ENCODE results near the gene FBXL3. TPM values are rescaled to one million over a fixed set of nuclear protein-coding genes. Genes with fewer than 3 reads are reported as not detected.

FBXL3 gene
- total RNA-seq, 1 experiment from 2014 or later = 22.0 TPM

DNA sequence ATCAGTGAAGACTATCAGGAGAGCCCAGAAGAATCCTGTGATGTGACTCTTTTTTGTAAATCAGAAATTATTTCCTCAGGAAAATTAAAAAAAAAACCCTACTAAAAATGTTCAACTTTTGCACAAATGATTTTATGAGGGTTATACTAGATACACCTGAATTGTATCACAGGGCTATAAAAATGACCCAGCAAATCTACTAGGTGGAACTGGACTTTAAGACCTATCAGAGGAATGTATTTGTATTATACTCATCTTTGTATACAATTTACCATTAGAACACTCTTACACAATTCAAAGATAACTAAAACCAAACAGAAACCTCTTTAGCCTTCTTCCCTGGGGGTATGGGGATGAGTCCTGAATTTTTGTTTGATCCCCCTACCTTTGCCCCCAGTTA lies 7.2 kb downstream of the FBXL3 start:
- BruUV-seq (replicated peaks) = no TSS peak
- intact Hi-C loops (cut with micrococcal nuclease; ENCODE audit: unreplicated experiment) = loop anchor here (10.0 kb wide), 2 partner anchors 225 to 455 kb away; no protein-coding TSS in a partner anchor
- Histone ChIP-seq H3K4me1 (replicated peaks; ENCODE audit: insufficient read depth) (peaks cover 6% of the 10 kb centered on the region), H3F3A (ENCODE audit: insufficient read depth, low read depth) (no peaks in the 10 kb centered on the region), H3K79me2 (ENCODE audit: low read depth) (peaks cover 58% of the 10 kb centered on the region), H3K27me3 (ENCODE audit: insufficient read depth, low read depth) (no peaks in the 10 kb centered on the region), H3K4me3 (no peak overlapping the region), H3K36me3 (ENCODE audit: low read depth) (peaks cover 25% of the 10 kb centered on the region), H3K4me2 (no peak overlapping the region), H3K27ac (no peak overlapping the region), H3K9me2 (ENCODE audit: insufficient read depth) (no peaks in the 10 kb centered on the region), H3K9me3 (ENCODE audit: insufficient read depth, low read depth) (no peaks in the 10 kb centered on the region), H2AFZ (no peak overlapping the region), H4K20me1 (ENCODE audit: insufficient read depth) (peaks cover 48% of the 10 kb centered on the region)
- ChIA-PET POLR2A (ENCODE audit: unreplicated experiment) (no interaction called here), CTCF (no interaction called here)
- DNase-seq = no peak
- TF ChIP-seq, protein P1, sequence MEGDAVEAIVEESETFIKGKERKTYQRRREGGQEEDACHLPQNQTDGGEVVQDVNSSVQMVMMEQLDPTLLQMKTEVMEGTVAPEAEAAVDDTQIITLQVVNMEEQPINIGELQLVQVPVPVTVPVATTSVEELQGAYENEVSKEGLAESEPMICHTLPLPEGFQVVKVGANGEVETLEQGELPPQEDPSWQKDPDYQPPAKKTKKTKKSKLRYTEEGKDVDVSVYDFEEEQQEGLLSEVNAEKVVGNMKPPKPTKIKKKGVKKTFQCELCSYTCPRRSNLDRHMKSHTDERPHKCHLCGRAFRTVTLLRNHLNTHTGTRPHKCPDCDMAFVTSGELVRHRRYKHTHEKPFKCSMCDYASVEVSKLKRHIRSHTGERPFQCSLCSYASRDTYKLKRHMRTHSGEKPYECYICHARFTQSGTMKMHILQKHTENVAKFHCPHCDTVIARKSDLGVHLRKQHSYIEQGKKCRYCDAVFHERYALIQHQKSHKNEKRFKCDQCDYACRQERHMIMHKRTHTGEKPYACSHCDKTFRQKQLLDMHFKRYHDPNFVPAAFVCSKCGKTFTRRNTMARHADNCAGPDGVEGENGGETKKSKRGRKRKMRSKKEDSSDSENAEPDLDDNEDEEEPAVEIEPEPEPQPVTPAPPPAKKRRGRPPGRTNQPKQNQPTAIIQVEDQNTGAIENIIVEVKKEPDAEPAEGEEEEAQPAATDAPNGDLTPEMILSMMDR (conservative IDR thresholded peaks at IDR 0.05) = no peak

DNA sequence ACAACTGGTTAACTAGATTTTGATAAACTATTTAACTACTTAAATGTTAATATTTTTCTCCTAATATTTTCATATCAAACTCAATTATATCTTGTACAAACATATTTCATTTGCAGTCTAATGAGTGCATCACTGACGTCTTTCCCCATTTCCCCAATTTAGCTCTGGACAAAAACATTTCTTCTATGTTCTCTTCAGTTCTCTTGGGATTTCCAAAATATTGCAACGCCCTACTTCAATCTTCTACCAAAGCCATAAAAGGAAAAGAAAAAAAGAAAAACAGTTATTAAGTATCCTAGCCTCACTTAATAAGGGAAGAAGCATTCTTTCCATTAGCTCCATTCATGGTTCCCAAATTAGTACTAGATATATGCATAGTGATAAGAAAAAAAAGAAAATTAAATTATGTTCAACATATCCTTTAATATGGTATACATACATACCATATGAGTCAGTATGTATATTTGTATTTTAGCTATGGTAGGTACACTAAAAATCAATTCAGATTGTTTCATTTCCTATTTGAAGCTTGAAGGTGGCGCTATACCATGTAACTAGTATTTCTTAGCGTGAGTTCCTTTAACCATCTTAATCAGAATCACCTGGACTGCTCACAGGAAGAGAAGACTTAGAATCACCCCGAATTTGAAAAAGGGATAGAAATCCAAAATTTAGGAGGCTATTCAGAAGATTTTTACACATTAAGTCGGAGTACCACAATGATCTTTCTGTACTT lies 9.9 kb downstream of the FBXL3 start:
- DNase-seq = no peak
- peaks cover 31% of the 10 kb centered on the region for H3K79me2 ChIP-seq (ENCODE audit: low read depth)
- POLR2A ChIA-PET (ENCODE audit: unreplicated experiment) = no interaction called here
- H2AFZ ChIP-seq = no peak overlapping the region
- H3K9me3 ChIP-seq (ENCODE audit: insufficient read depth, low read depth) = no peaks in the 10 kb centered on the region
- H4K20me1 ChIP-seq (ENCODE audit: insufficient read depth) = peaks cover 35% of the 10 kb centered on the region
- H3K36me3 ChIP-seq (ENCODE audit: low read depth) = peaks cover 26% of the 10 kb centered on the region
- CTCF ChIA-PET = interaction anchor here (0.5 kb wide), 1 partner anchor 486 kb away, joined by 4 read pairs; no protein-coding TSS in a partner anchor
- H3F3A ChIP-seq (ENCODE audit: insufficient read depth, low read depth) = no peaks in the 10 kb centered on the region
- no peak overlapping the region for H3K27ac ChIP-seq
- intact Hi-C loops (cut with micrococcal nuclease; ENCODE audit: unreplicated experiment) = loop anchor here (10.0 kb wide), 1 partner anchor 228 kb away; no protein-coding TSS in a partner anchor
- TF ChIP-seq EZH2 (IDR thresholded peaks at IDR 0.05; ENCODE audit: low read depth) = no peak
- TF ChIP-seq, protein P1 (conservative IDR thresholded peaks at IDR 0.05) = no peak
- no peaks in the 10 kb centered on the region for H3K9me2 ChIP-seq (ENCODE audit: insufficient read depth)
- H3K4me2 ChIP-seq = no peak overlapping the region
- no peak overlapping the region for H3K4me3 ChIP-seq
- H3K4me1 ChIP-seq (replicated peaks; ENCODE audit: insufficient read depth) = no peaks in the 10 kb centered on the region
- no peaks in the 10 kb centered on the region for H3K27me3 ChIP-seq (ENCODE audit: insufficient read depth, low read depth)
- no TSS peak for BruUV-seq (replicated peaks)

DNA sequence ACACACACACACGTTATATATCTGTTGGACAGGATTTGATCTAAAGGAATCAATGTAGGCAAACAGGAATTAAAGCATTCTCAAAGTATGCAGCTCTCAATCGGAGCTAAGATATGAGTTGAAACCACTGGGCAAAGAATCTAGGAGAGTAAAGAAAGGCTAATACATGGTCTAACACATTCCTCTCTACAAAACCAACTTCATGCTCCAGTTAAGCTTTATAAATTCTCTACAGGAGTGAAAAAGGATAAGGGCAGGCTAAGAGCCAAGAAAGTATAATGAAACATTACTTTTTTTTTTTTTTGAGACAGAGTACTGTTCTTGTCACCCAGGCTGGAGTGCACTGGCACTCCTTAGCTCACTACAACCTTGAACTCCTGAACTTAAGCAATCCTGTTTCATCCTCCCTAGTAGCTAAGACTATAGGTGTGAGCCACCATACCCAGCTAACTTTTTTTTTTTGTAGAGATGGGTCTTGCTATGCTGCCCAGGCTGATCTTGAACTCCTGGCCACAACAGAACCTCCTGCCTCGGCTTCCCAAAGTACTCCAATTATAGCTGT lies 10.6 kb downstream of the FBXL3 start:
- no peak overlapping the region for H3K4me3 ChIP-seq
- DNase-seq = no peak
- no peak overlapping the region for H2AFZ ChIP-seq
- H3K4me2 ChIP-seq = no peak overlapping the region
- no peaks in the 10 kb centered on the region for H3K9me3 ChIP-seq (ENCODE audit: insufficient read depth, low read depth)
- H4K20me1 ChIP-seq (ENCODE audit: insufficient read depth) = peaks cover 31% of the 10 kb centered on the region
- H3F3A ChIP-seq (ENCODE audit: insufficient read depth, low read depth) = no peaks in the 10 kb centered on the region
- BruUV-seq (replicated peaks) = no TSS peak
- peaks cover 24% of the 10 kb centered on the region for H3K79me2 ChIP-seq (ENCODE audit: low read depth)
- H3K4me1 ChIP-seq (replicated peaks; ENCODE audit: insufficient read depth) = no peaks in the 10 kb centered on the region
- H3K27me3 ChIP-seq (ENCODE audit: insufficient read depth, low read depth) = no peaks in the 10 kb centered on the region
- ChIA-PET CTCF (interaction anchor here (0.5 kb wide), 1 partner anchor 487 kb away, joined by 4 read pairs; no protein-coding TSS in a partner anchor), POLR2A (ENCODE audit: unreplicated experiment) (no interaction called here)
- H3K9me2 ChIP-seq (ENCODE audit: insufficient read depth) = no peaks in the 10 kb centered on the region
- intact Hi-C loops (cut with micrococcal nuclease; ENCODE audit: unreplicated experiment) = loop anchor here (10.0 kb wide), 1 partner anchor 228 kb away; no protein-coding TSS in a partner anchor
- TF ChIP-seq EZH2 (IDR thresholded peaks at IDR 0.05; ENCODE audit: low read depth) = no peak
- TF ChIP-seq, protein P1 (conservative IDR thresholded peaks at IDR 0.05) = no peak
- peaks cover 26% of the 10 kb centered on the region for H3K36me3 ChIP-seq (ENCODE audit: low read depth)
- H3K27ac ChIP-seq = no peak overlapping the region
